Amniotic stem cell (primary cell): ENCODE results near the gene PRSS57.

Source experiments
- DNase-seq: peaks from one replicate; lab custom pipeline; 2025; lab: John Stamatoyannopoulos, UW

Gene PRSS57

GRCh38 chr19:638906-639252, 56.4 kb downstream of the PRSS57 start:
- no peak for DNase-seq
